ELR (cell line): ENCODE results near the gene MPHOSPH6.
"Not testable (repeated sequence)": the region's sequence is repeated elsewhere in the genome, so short reads cannot be mapped to it uniquely, and the experiment has no call there.

ENCODE experiments used
- DNase-seq: peaks from one replicate; pipeline ENCODE4 v3.0.0-alpha.2; 2015; ENCODE audit warnings: low read depth

The MPHOSPH6 gene

DNA sequence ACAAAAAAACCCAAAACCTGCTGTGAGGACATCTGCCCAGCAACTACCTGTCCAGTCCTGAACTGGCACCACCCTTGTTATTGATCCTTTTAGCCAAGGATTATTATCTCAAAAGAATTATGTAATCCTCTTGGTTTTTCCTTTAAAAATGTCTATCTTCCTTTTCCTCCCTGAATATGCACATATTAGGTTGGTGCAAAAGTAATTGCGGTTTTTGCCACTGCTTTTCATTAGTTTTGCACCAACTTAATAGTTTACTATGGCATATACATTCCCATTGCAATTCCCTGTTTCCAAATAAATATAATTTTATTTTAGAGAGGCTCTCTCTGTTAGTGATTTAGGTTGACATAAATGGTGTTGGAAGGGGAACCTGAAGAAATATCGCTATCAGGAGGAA lies 51.3 kb downstream of the MPHOSPH6 start:
- no peak for DNase-seq

DNA sequence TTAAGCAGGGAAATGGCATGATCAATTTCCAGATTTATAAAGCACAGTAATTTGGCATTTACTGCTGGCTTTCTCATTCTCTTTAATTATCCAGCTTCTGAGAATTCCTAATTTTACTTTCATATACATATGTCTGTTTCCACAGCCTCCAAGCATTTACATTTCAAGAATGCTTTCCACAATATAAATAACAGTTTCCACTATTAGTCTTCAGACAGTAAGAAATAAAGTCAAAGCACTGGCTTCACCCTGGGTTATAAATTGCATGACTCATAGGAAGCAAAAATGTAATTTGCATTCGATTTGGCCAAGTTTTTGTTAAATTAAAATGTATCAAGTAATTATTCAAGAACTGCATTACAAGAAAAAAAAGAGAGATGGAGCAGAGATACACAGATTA lies 53.5 kb downstream of the MPHOSPH6 start:
- no peak for DNase-seq

DNA sequence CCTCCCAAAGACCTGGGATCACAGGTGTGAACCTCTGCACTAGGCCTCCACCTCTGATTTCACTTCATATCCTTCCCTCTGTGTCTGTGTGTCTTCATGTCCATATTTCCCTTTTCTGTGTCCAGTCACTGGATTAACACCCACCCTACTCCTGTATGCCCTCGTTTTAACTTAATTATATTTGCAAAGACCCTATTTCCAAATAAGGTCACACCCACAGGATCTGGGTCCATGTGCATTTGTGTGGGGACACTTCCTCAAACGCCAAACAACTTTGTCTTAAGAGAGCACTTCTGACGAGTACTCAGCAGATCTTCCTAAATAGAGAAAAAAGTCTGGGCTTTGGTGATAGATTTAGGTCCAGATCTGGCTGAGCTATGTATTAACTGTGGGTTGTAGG lies 56.3 kb downstream of the MPHOSPH6 start:
- DNase-seq: no peak

DNA sequence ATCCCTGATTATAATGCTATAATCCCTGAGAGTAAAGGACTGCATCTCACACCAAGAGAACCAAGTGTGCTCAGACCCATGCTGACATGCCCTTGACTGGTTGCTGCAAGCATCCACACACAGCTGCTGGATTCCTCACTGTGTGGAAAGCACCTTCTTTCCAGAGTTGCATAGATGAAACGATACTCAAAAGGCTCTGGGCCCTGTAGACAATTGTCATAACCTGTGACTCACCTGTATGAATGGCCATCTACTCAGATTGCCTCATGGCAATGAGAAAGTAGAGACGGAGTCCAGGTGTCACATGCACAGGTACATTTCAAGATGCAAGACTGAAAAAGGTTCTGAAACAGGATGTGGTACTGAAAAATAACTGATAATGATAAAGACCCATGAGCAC lies 58.1 kb downstream of the MPHOSPH6 start:
- no peak for DNase-seq

DNA sequence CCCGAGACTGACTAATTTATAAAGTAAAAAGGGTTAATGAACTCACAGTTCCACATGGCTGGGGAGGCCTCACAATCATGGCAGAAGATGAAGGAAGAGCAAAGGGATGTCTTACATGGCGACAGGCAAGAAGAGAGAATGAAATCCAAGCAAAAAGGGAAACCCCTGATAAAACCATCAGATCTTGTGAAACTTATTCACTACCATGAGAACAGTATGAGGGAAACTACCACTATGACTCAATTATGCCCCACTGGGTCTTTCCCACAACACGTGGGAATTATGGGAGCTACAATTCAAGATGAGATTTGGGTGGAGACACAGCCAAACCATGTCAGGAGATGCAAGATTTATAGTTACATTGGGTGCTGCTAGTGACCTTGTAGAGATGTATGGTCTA lies 60.8 kb downstream of the MPHOSPH6 start:
- not testable (repeated sequence) for DNase-seq

DNA sequence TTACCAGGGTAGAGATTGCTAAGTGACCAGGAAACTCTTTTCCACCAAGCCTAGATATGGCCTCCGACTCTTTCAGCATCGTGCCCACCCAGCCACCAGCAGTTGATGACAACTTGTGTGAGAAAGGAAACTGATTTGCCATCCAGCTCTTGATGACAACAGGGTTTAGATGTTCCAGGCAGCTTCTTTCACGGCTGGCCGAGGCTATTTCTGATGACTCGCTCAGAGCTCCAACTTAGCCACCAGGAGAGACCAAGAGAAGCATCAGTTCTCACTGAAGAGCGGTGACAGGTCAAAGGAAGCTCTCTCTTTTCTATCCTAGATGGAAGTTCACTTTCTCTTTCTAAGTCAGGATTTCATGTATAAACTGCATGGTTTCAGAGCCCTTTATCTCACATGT lies 61.2 kb downstream of the MPHOSPH6 start:
- DNase-seq: no peak

- DNase-seq: no peak
These were observed 61.9 kb downstream of the MPHOSPH6 start for GRCh38 chr16:82108100-82108499.

- no peak for DNase-seq
These were observed 64.9 kb downstream of the MPHOSPH6 start for GRCh38 chr16:82105107-82105506.
